ACC112 (cell line): ENCODE results near the gene GLTPD2.

Experiments used
- H2AFZ ChIP-seq: fragments of 200-600 bp; sonication (generic); one replicate; pipeline ENCODE4 v1.6.0; 2017; ENCODE audit warnings: antibody characterized with exemption, low read length; ENCODE audit not compliant: unreplicated experiment
- H3K27ac ChIP-seq: fragments of 200-600 bp; sonication (generic); 2 replicates; pipeline ENCODE4 v1.5.1; 2014; ENCODE audit warnings: low read depth, mild to moderate bottlenecking, antibody characterized with exemption, low read length, moderate library complexity
- H3K27me3 ChIP-seq: fragments of 200-600 bp; sonication (generic); 2 replicates; pipeline ENCODE4 v1.6.1; 2014; ENCODE audit warnings: mild to moderate bottlenecking, antibody characterized with exemption, low read length, moderate library complexity, mixed read lengths; ENCODE audit not compliant: insufficient read depth
- H3K36me3 ChIP-seq: fragments of 200-600 bp; sonication (generic); 2 replicates; pipeline ENCODE4 v1.6.1; 2016; ENCODE audit warnings: mild to moderate bottlenecking, antibody characterized with exemption, low read length, moderate library complexity, mixed read lengths; ENCODE audit not compliant: insufficient read depth
- H3K4me1 ChIP-seq: fragments of 200-600 bp; sonication (generic); one replicate; pipeline ENCODE4 v1.6.1; 2016; ENCODE audit warnings: low read length, mixed read lengths; ENCODE audit not compliant: insufficient read depth, unreplicated experiment, control insufficient read depth
- H3K4me3 ChIP-seq: fragments of 200-600 bp; sonication (generic); 2 replicates; pipeline ENCODE4 v1.5.1; 2014; ENCODE audit warnings: mild to moderate bottlenecking, low read depth, low read length
- H3K79me2 ChIP-seq: fragments of 200-600 bp; sonication (generic); one replicate; pipeline ENCODE4 v1.6.0; 2016; ENCODE audit warnings: low read length; ENCODE audit not compliant: control insufficient read depth, unreplicated experiment, insufficient read depth

The GLTPD2 gene

GRCh38 chr17:4769628-4770027 lies 19.1 kb upstream of the GLTPD2 start:
- Histone ChIP-seq H2AFZ (no peak overlapping the region), H3K4me1 (peaks cover 4% of the 10 kb centered on the region), H3K27me3 (peaks cover 20% of the 10 kb centered on the region), H3K79me2 (no peaks in the 10 kb centered on the region), H3K36me3 (no peaks in the 10 kb centered on the region), H3K27ac (no peak overlapping the region), H3K4me3 (no peak overlapping the region)

GRCh38 chr17:4771519-4772234 lies 17.1 kb upstream of the GLTPD2 start, which contains the start of gene TM4SF5:
TM4SF5 (plus strand) TSS chr17:4771886; CDS start chr17:4771923, 37 bp downstream.
- Histone ChIP-seq H3K27ac (no peak within 1 kb of the TSS), H3K79me2 (no peaks in the 10 kb centered on the region), H3K27me3 (peaks cover 20% of the 10 kb centered on the region), H3K36me3 (no peaks in the 10 kb centered on the region), H2AFZ (no peak within 1 kb of the TSS), H3K4me1 (peaks cover 4% of the 10 kb centered on the region), H3K4me3 (no peak within 1 kb of the TSS)

GRCh38 chr17:4772235-4772613 lies 16.5 kb upstream of the GLTPD2 start:
- peaks cover 20% of the 10 kb centered on the region for H3K27me3 ChIP-seq
- peaks cover 4% of the 10 kb centered on the region for H3K4me1 ChIP-seq
- H3K27ac ChIP-seq = no peak overlapping the region
- no peaks in the 10 kb centered on the region for H3K79me2 ChIP-seq
- H3K4me3 ChIP-seq = no peak overlapping the region
- no peaks in the 10 kb centered on the region for H3K36me3 ChIP-seq
- no peak overlapping the region for H2AFZ ChIP-seq

- Histone ChIP-seq H3K27ac (no peak overlapping the region), H2AFZ (no peak overlapping the region), H3K4me1 (no peaks in the 10 kb centered on the region), H3K4me3 (no peak overlapping the region), H3K36me3 (no peaks in the 10 kb centered on the region), H3K79me2 (no peaks in the 10 kb centered on the region), H3K27me3 (peaks cover 17% of the 10 kb centered on the region)
Observed at GRCh38 chr17:4777969-4778760, 10.6 kb upstream of the GLTPD2 start.

- H3K27ac ChIP-seq = no peak overlapping the region
- H3K79me2 ChIP-seq = no peaks in the 10 kb centered on the region
- no peak overlapping the region for H2AFZ ChIP-seq
- peaks cover 16% of the 10 kb centered on the region for H3K27me3 ChIP-seq
- no peak overlapping the region for H3K4me3 ChIP-seq
- no peaks in the 10 kb centered on the region for H3K36me3 ChIP-seq
- H3K4me1 ChIP-seq = peaks cover under 1% of the 10 kb centered on the region
Observed at GRCh38 chr17:4780325-4780955, 8.3 kb upstream of the GLTPD2 start.

GRCh38 chr17:4782652-4783051 lies 6.1 kb upstream of the GLTPD2 start:
- Histone ChIP-seq H3K27ac (no peak overlapping the region), H3K4me3 (no peak overlapping the region), H3K4me1 (peaks cover 17% of the 10 kb centered on the region), H3K36me3 (no peaks in the 10 kb centered on the region), H2AFZ (no peak overlapping the region), H3K27me3 (peaks cover 20% of the 10 kb centered on the region), H3K79me2 (no peaks in the 10 kb centered on the region)

GRCh38 chr17:4785311-4786105 lies 3.3 kb upstream of the GLTPD2 start:
- Histone ChIP-seq H3K36me3 (no peaks in the 10 kb centered on the region), H3K4me3 (peak overlapping the region; percentile 48), H3K27ac (no peak overlapping the region), H2AFZ (peak overlapping the region; percentile 44), H3K27me3 (peaks cover 13% of the 10 kb centered on the region), H3K4me1 (peaks cover 33% of the 10 kb centered on the region), H3K79me2 (peaks cover 7% of the 10 kb centered on the region)

- Histone ChIP-seq H3K27me3 (peaks cover 11% of the 10 kb centered on the region), H3K4me3 (peak within 1 kb of the TSS; percentile 48), H3K27ac (peak within 1 kb of the TSS; percentile 77; the same call in 1 of the 2 replicates), H2AFZ (peak within 1 kb of the TSS; percentile 44), H3K4me1 (peaks cover 36% of the 10 kb centered on the region), H3K79me2 (peaks cover 7% of the 10 kb centered on the region), H3K36me3 (no peaks in the 10 kb centered on the region)
Observed at GRCh38 chr17:4786106-4786511, 2.7 kb upstream of the GLTPD2 start, which contains the start of gene VMO1. VMO1 (minus strand) TSS chr17:4786364; CDS start chr17:4786352, 12 bp downstream.

GRCh38 chr17:4786516-4786915 lies 2.2 kb upstream of the GLTPD2 start:
- Histone ChIP-seq H3K79me2 (peaks cover 7% of the 10 kb centered on the region), H3K36me3 (no peaks in the 10 kb centered on the region), H2AFZ (peak overlapping the region; percentile 44), H3K4me3 (peak overlapping the region; percentile 48), H3K27me3 (peaks cover 11% of the 10 kb centered on the region), H3K27ac (no peak overlapping the region), H3K4me1 (peaks cover 36% of the 10 kb centered on the region)
